GM10847 (cell line): ENCODE measurements around the gene APLF.

Experiments
- POLR2A ChIP-seq: IDR thresholded peaks from 2 replicates; pipeline ENCODE4 v1.6.1; 2011; ENCODE audit not compliant: insufficient read length; ENCODE audit errors: extremely low read depth

APLF gene

GRCh38 chr2:68548396-68548795 is 81.0 kb downstream of the APLF start:
- no peak for TF ChIP-seq POLR2A

GRCh38 chr2:68553098-68553497 is 85.7 kb downstream of the APLF start:
- no peak for TF ChIP-seq POLR2A

DNA sequence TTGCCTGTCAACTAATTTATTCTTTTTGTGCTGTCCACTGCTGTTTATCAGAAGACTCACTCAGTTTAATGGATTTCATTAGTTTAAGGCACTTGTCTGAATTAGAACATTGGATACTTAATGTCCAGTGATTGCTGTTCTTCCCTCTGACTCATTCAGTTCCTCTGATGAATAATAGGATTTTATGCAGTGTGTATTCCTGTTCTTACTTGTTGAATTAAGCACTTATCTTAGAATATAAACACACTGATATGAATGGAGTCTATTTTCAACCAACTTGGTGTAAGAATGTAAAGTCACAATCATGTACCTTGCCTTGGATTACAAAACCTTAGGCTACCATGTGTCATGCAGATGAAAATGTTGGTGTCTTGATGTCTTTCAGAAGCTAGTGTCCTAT is 89.0 kb downstream of the APLF start:
- no peak for TF ChIP-seq POLR2A

DNA sequence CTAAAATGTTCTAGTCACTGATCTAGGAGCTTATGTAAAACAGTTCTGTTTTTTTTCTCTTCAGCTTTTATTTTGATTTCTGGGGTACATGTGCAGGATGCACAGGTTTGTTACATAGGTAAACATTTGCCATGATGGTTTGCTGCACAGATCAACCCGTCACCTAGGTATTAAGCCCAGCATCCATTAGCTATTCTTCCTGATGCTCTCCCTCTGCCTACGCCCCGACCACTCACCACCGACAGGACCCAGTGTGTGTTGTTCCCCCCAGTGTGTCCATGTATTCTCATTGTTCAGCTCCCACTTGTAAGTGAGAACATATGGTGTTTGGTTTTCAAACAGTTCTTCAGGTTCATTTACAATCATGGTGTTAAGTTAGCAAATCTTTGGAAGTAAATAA is 91.2 kb downstream of the APLF start:
- TF ChIP-seq POLR2A: no peak

DNA sequence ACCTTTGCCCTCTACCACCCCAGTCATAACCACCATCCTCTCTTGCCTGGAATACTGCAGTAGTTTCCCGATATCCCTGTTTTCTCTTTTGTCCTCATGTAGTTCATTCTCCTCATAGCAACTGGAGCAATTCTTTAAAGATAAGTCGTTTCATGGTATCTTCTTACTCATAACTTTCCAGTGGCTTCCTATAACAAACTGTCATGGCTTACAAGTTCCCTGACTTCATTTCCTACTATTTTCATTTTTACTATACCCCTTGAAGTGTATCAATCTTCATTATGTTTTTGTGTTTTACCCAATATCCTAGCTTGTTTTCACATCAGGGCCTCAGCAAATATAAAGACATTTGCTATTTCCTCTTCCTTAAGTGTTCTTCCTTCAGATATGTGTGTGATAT is 92.3 kb downstream of the APLF start:
- no peak for TF ChIP-seq POLR2A

- TF ChIP-seq POLR2A: no peak
Measured at GRCh38 chr2:68560545-68560944, 93.2 kb downstream of the APLF start.

- no peak for TF ChIP-seq POLR2A
Measured at GRCh38 chr2:68561372-68561771, 94.0 kb downstream of the APLF start.

GRCh38 chr2:68562934-68563333 is 95.5 kb downstream of the APLF start:
- TF ChIP-seq POLR2A: no peak

- no peak for TF ChIP-seq POLR2A
Measured at GRCh38 chr2:68564426-68564825, 97.0 kb downstream of the APLF start.

GRCh38 chr2:68565273-68565672 is 97.9 kb downstream of the APLF start:
- TF ChIP-seq POLR2A: no peak

GRCh38 chr2:68565858-68566257 is 98.5 kb downstream of the APLF start:
- no peak for TF ChIP-seq POLR2A

DNA sequence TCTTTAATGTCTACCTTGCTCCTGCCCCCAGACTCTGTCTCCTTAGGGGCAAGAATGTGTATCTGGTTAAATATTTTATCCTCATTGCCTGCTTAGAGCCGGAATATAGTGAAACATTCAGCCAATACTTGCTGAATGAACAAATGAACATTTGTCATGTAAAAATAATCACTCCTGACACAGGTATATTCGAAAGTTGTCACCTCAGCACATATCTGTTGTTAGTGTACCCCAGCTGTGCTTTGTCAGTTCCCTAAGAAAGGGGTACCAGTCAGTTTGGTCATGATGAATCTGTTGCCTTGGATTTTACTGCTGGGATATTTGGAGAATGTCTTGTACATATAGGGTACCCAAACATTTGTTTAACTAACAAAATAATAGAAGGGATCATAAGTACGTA is 99.0 kb downstream of the APLF start:
- TF ChIP-seq POLR2A: no peak

DNA sequence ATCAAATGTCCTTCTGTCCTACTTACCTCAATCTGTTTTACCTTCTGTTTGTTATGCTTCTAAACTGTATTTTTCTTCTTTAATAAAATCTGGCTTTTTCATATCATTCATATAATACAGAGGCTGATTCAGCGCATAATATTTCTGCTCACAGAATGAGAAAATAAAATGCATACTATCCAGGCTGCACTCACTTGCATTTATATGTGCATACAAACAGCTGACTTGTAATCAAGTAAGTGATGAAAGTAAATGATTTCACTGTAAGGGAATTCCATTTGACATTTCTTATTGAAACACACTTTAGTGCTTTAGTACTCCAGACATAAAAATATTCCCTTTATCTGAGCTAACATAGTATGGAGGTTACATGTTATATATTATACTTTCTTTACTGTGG is 100.7 kb downstream of the APLF start:
- no peak for TF ChIP-seq POLR2A

GRCh38 chr2:68569604-68570003 is 102.2 kb downstream of the APLF start:
- no peak for TF ChIP-seq POLR2A

- TF ChIP-seq POLR2A: no peak
Measured at GRCh38 chr2:68574202-68574791, 106.9 kb downstream of the APLF start.

DNA sequence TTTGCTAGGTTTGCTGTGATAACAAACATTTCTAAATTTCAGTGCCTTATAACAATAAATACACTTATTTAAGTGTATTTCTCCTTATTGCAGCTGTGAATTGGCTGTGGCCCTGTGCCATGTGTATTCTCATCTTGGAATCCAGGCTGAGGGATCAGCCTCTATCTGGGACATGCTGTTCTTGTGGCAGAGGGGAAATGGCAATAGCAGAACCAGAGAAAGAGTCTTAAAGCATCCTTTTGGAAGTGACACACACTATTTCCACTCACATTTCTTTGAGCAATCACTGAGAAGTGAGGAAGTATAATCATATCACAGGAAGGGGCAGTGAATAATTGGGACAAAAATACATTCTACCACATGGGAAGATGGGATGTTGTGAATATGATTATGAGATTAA is 109.8 kb downstream of the APLF start:
- no peak for TF ChIP-seq POLR2A

GRCh38 chr2:68579689-68580088 is 112.3 kb downstream of the APLF start:
- no peak for TF ChIP-seq POLR2A

DNA sequence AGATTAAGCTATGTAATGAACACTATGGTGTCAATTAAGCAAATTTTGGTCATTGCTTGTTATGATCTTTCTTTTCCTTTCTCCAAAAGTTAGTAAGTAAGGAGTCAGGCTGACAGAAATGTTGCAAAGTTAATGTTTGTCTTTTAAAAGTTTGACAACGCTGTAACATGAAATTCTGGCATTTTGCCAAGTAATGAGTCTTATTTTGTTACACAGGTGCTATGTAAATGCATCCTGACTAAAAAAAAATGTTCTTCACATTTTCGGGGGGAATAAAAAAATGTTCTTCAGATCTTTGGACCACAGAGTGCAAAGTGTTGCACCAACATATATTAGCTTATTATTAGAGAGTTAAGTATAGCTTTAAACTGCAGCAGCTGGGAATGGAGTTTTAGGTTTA is 121.2 kb downstream of the APLF start:
- TF ChIP-seq POLR2A: no peak
